ENCODE results near the gene PIK3CD. TPM values are rescaled to one million over a fixed set of nuclear protein-coding genes. Genes with fewer than 3 reads are reported as not detected.

The PIK3CD gene
- total and polyA plus RNA-seq, 2 donors (not counting 3 experiments of a cell fraction or from before 2014, with no cell fraction given) = 3.5 to 5.2 TPM

DNA sequence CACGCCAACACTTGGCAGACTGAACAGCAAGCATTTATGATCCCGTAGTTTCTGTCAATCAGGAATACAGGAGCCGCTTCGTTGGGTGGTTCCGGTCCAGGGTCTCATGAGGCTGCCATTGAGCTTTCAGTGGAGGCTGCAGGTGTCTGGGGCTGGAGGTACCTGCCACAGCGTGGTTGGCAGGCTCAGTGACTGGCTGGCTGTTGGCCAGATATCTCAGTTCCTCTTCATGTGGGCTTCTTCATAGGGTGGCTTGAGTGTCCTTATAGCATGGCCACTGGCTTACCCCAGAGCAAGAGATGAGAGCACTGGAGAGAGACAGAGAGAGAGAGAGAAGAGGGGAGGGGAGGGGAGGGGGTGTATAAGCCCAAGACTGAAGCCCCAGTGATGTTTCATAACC, 29.3 kb downstream of the PIK3CD start:
- TF ChIP-seq, protein P1, sequence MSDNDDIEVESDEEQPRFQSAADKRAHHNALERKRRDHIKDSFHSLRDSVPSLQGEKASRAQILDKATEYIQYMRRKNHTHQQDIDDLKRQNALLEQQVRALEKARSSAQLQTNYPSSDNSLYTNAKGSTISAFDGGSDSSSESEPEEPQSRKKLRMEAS (IDR thresholded peaks at IDR 0.05; ENCODE audit: insufficient read depth, insufficient read length) = no peak
- TF ChIP-seq POLR2A (IDR thresholded peaks at IDR 0.05; ENCODE audit: low read depth, low read length) (no peak), EZH2 (IDR thresholded peaks at IDR 0.05; ENCODE audit: borderline replicate concordance, low read depth, low read length, severe bottlenecking) (no peak), MYC (IDR thresholded peaks at IDR 0.05; ENCODE audit: low read depth, low read length) (no peak), JUN (IDR thresholded peaks at IDR 0.05; ENCODE audit: borderline replicate concordance, insufficient read depth, insufficient read length, low read depth) (no peak), GATA2 (IDR thresholded peaks at IDR 0.05; ENCODE audit: insufficient read depth, insufficient read length, low read depth, low read length) (no peak), FOS (IDR thresholded peaks at IDR 0.05; ENCODE audit: borderline replicate concordance, insufficient read depth, low read length) (no peak), POLR2AphosphoS5 (IDR thresholded peaks at IDR 0.05; ENCODE audit: insufficient read depth, low read depth, low read length) (no peak), CTCF (IDR thresholded peaks at IDR 0.05; ENCODE audit: extremely low read depth in 1 of 2, insufficient read depth in 1 of 2, low read depth in 1 of 2, low read length in 2 of 2) (no peak)
- Histone ChIP-seq H3K9ac (replicated peaks; ENCODE audit: extremely low read depth, insufficient read depth, low read length) (no peak overlapping the region), H3K27ac (ENCODE audit: insufficient read depth, low read depth, low read length) (no peak overlapping the region), H3K9me1 (replicated peaks; ENCODE audit: control insufficient read depth, extremely low read depth, insufficient read depth, low read length) (no peaks in the 10 kb centered on the region), H3K27me3 (ENCODE audit: control insufficient read depth in 2 of 2, insufficient read depth in 2 of 2, low read length in 2 of 2) (no peaks in the 10 kb centered on the region), H3K4me1 (ENCODE audit: control insufficient read depth, extremely low read depth, insufficient read depth, low read length) (no peaks in the 10 kb centered on the region), H4K20me1 (replicated peaks; ENCODE audit: control insufficient read depth, extremely low read depth, insufficient read depth, low read length) (no peaks in the 10 kb centered on the region), H3K4me2 (ENCODE audit: insufficient read depth, low read length) (no peak overlapping the region), H3K79me2 (ENCODE audit: control insufficient read depth, insufficient read depth, low read length) (no peaks in the 10 kb centered on the region), H3K36me3 (ENCODE audit: control insufficient read depth in 2 of 2, extremely low read depth in 1 of 2, insufficient read depth in 2 of 2, low read length in 2 of 2) (no peaks in the 10 kb centered on the region), H2AFZ (ENCODE audit: low read depth, low read length) (no peak overlapping the region), H3K4me3 (replicated peaks in 1 of 3; ENCODE audit: insufficient read depth in 1 of 3, low read depth in 1 of 3, low read length in 3 of 3) (no peak overlapping the region), H3K9me3 (replicated peaks; ENCODE audit: control insufficient read depth, insufficient read depth, low read length) (no peaks in the 10 kb centered on the region)
- POLR2A ChIA-PET = no interaction called here
- FAIRE-seq (no peak), DNase-seq (ENCODE audit: low read depth, low spot score) (no peak)
- intact Hi-C loops (cut with micrococcal nuclease) (no loop called here), dilution Hi-C loops (cut with MboI; ENCODE audit: extremely low pct_ligation_motif_present, low sequenced_read_pairs) (no loop called here)
- no TSS peak for BruUV-seq (replicated peaks)
- CTCF ChIA-PET = interaction anchor here (1.0 to 2.3 kb wide), 4 partner anchors 10 to 69 kb away, joined by 3 to 10 read pairs (median 4); no protein-coding TSS in a partner anchor
